HL-60/S4 treated with phorbol 12-myristate 13-acetate at 8.2 ng/mL for 4 days and 3 days (cell line): ENCODE data around the gene BBS10.
"Not testable (repeated sequence)": the region's sequence is repeated elsewhere in the genome, so short reads cannot be mapped to it uniquely, and the experiment has no call there.

ENCODE experiments used
- in situ Hi-C: fragments of 300-500 bp; cut with MboI; formaldehyde crosslinking; loops from 2 replicates; pipeline ENCODE4 v1.15.0; 2022; ENCODE audit warnings: low sequenced_read_pairs

Gene BBS10

DNA sequence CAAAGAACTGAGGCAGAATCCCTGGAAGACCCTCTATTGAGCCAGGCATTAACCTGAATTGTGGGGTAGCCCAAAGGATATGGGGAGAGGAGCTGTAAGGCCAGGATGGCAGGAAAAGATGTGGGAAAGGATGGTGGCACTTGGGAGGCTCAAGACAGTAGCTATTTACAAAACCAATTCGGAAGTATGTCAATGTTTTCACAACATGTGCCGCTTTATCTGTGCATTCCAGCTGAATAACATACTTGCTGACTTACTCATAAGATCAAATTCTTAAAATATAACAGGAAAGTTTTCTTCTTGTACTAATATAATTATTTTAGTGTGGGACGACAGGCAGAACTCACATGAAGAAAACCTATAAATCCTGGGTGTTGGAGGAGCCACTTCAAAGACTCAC lies 10.6 kb downstream of the BBS10 start:
- in situ Hi-C loops, result loop anchor here (10.0 to 25.0 kb wide), 2 partner anchors 263 to 825 kb away; partner anchors contain the start of gene KRR1

GRCh38 chr12:76332606-76333005 lies 15.6 kb downstream of the BBS10 start:
- in situ Hi-C loops, result loop anchor here (10.0 to 25.0 kb wide), 2 partner anchors 258 to 820 kb away; partner anchors contain the start of gene KRR1

DNA sequence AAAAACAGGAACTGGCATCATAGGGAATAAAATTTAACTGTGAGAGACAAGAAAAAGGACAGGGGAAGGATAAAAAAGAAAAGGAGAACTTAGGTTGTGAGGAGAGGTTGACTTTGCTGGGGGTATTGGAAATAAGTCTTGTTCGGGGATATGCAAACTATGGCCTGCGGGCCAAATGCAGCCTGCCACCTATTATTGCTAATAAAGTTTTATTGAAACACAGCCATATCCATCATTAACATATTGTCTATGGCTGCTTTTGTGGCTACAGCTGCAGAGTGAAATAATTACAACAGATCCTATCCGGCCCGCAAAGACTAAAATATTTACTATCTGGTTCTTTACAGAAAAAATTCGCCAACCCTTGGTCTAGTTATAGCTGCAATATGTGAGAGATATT lies 18.6 kb downstream of the BBS10 start:
- in situ Hi-C loops, result loop anchor here (10.0 to 25.0 kb wide), 2 partner anchors 255 to 817 kb away; partner anchors contain the start of gene KRR1

GRCh38 chr12:76329159-76329558 lies 19.1 kb downstream of the BBS10 start:
- in situ Hi-C loops, result loop anchor here (25.0 kb wide), 1 partner anchor 817 kb away; the partner anchor contains the start of gene KRR1

DNA sequence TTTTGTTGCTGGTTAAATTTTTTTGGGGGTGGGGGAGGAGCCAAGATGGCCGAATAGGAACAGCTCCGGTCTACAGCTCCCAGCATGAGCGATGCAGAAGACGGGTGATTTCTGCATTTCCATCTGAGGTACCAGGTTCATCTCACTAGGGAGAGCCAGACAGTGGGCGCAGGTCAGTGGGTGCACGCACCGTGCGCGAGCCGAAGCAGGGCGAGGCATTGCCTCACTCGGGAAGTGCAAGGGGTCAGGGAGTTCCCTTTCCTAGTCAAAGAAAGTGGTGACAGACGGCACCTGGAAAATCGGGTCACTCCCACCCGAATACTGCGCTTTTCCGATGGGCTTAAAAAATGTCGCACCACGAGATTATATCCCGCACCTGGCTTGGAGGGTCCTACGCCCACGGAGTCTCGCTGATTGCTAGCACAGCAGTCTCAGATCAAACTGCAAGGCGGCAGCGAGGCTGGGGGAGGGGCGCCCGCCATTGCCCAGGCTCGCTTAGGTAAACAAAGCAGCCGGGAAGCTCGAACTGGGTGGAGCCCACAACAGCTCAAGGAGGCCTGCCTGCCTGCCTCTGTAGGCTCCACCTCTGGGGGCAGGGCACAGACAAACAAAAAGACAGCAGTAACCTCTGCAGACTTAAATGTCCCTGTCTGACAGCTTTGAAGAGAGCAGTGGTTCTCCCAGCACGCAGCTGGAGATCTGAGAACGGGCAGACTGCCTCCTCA lies 28.5 kb downstream of the BBS10 start:
- in situ Hi-C loops, result not testable (repeated sequence)

- in situ Hi-C loops, result no loop called here
These were observed 29.2 kb downstream of the BBS10 start for GRCh38 chr12:76318773-76319594.

- in situ Hi-C loops, result no loop called here
These were observed 30.2 kb downstream of the BBS10 start for GRCh38 chr12:76317976-76318375.

DNA sequence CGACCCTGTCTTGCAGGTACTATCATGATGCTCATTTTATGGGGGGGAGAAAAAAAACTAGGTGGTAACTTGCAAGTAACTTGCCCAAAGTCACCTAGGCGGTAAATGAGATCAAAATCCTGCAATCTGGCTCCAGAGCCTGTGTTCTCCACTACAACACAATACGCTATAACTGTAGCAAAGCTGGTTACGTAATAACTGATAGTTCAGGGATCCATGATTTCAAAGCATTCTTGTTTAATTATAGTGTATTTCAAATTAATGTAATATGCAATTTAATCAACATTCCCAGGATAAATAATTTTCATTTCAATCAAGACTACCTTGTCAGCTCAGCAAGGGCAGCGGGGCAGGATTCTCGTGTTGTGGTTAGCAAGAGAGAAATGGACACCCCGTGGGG lies 31.7 kb downstream of the BBS10 start:
- in situ Hi-C loops, result no loop called here

GRCh38 chr12:76313299-76313698 lies 34.9 kb downstream of the BBS10 start:
- in situ Hi-C loops, result no loop called here

DNA sequence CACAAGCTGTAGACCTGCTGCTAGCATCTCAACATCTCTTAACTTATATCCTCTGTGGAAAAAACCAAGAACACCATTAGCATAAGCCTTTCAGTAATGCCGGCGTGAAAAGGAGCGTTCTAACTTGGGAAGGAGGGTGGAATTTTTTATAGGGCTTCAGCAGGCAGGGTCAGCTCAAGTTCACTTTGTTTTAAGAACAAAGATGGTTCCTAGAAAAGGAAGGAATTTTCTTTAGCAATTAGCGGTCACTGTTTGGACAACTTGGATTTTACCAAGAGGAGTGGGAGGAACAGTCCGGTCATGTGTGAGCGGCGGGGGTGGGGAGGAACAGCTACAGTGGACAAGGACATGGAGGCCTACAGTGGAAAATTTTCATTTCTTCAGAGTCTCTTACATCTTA lies 35.9 kb downstream of the BBS10 start:
- in situ Hi-C loops, result no loop called here

DNA sequence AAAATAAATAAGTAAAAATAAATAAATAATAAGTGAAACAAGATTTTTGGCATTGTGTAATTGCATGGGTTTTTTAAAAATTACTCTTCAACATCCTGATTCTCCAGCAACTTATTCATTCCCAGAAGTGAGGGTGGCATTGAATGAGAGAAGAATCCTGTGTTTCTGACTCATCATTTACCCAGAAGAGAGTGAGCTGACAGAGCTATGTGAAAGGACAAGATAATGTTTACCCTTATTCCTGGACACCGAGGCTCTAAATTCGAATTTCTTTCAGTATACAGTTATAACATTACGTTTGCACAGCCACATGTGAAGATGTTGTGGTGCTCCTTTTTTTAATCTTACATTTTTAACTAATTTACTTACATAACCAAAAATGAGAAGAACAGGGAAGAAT lies 36.4 kb downstream of the BBS10 start:
- in situ Hi-C loops, result no loop called here

- in situ Hi-C loops, result no loop called here
These were observed 38.1 kb downstream of the BBS10 start for GRCh38 chr12:76310110-76310509.

DNA sequence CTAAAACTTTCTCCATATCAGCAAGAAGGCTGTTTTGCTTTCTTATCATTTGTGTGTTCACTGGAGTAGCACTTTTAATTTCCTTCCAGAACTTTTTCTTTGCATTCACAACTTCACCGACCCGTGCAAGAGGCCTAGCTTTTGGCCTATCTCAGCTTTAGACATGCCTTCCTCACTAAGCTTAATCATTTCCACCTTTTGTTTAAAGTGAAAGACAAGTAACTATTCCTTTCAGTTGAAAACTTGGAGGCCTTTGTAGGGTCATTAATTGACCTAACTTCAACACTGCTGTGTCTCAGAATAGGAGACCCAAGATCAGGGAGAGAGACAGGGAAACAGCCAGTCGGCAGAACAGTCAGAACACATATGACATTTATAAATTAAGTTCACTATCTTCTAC lies 39.3 kb downstream of the BBS10 start:
- in situ Hi-C loops, result no loop called here

DNA sequence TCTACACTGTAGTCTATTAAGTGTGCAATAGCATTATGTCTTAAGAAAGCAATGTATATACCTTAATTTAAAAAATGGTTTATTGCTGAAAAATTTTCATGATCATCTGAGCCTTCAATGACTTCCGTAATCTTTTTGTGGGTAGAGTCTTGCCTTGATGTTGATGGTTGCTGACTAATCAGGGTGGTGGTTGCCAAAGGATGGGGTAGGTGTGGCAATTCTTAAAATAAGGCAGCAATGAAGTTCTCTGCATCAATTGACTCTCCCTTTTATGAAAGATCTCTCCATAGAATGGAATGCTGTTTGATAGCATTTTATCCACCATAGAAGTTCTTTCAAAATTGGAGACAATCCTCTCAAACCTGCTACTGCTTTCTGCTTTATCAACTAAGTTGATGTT lies 41.1 kb downstream of the BBS10 start:
- in situ Hi-C loops, result no loop called here

DNA sequence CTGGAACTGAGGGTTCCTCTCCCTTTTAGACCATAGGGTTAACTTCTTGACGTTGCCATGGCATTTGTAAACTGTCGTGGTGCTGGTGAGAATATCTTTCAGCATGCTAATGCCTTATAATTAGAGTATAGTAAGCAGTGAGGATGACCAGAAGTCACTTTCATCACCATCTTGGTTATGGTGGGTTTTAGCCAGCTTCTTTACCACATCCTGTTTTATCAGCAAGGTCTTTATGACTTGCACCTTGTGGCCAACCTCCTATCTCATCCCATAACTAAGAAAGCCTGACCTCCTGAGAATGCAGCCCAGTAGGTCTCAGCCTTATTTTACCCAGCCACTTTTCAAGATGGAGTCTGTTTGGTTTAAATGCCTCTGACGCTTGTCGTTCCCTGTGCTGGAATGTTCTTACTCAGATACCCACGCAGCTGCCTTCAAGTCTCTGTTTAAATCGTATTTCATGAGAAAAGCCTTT lies 44.2 kb downstream of the BBS10 start:
- in situ Hi-C loops, result no loop called here

GRCh38 chr12:76303365-76303764 lies 44.9 kb downstream of the BBS10 start:
- in situ Hi-C loops, result no loop called here

GRCh38 chr12:76300297-76300665 lies 47.9 kb downstream of the BBS10 start:
- in situ Hi-C loops, result no loop called here

- in situ Hi-C loops, result no loop called here
These were observed 48.5 kb downstream of the BBS10 start for GRCh38 chr12:76299536-76300296.
